WTC11 (cell line): Measurements from ENCODE around the gene DSE. TPM values are rescaled to one million over a fixed set of nuclear protein-coding genes. Genes with fewer than 3 reads are reported as not detected.
A peak's percentile ranks its signal among the peaks of the same experiment; 100 is the strongest.

Source experiments
- ATAC-seq: fragments of 200-7000 bp; cut with Tn5 transposase; 2 replicates; pipeline ENCODE4 v1.10.0; 2021; ENCODE audit warnings: mild to moderate bottlenecking, moderate library complexity
- CTCF ChIA-PET: fragments of 300-600 bp; sonication (Branson Sonifier 250); formaldehyde crosslinking; loops from one replicate; lab custom pipeline; 2021; ENCODE audit warnings: antibody characterized with exemption; lab: Charles Lee
- POLR2A ChIA-PET: fragments of 350-600 bp; sonication (Branson Sonifier 250); formaldehyde crosslinking; loops from one replicate; lab custom pipeline; 2021; ENCODE audit warnings: antibody characterized with exemption; lab: Charles Lee
- DNase-seq: peaks from one replicate; pipeline ENCODE4 v3.0.0; 2021; ENCODE audit warnings: low spot score
- H3K27ac Mint-ChIP-seq: 2 replicates; pipeline ENCODE4 v1.8.0; 2021; ENCODE audit warnings: mixed read lengths
- H3K27me3 Mint-ChIP-seq: 2 replicates; pipeline ENCODE4 v1.8.0; 2021; ENCODE audit warnings: low read depth, mild to moderate bottlenecking, moderate library complexity, mixed read lengths
- H3K36me3 Mint-ChIP-seq: 2 replicates; pipeline ENCODE4 v1.8.0; 2021; ENCODE audit warnings: mixed read lengths
- H3K4me1 Mint-ChIP-seq: 2 replicates; pipeline ENCODE4 v1.8.0; 2022; ENCODE audit warnings: mixed read lengths
- H3K4me3 Mint-ChIP-seq: 2 replicates; pipeline ENCODE4 v1.8.0; 2021; ENCODE audit warnings: mild to moderate bottlenecking, moderate library complexity, mixed read lengths
- H3K9me3 Mint-ChIP-seq: 2 replicates; pipeline ENCODE4 v1.8.0; 2021; ENCODE audit warnings: mixed read lengths
- AR ChIP-seq: fragments of 250-450 bp; sonication (Bioruptor Pico); IDR thresholded peaks from 2 replicates; pipeline ENCODE4 v1.9.0; 2021; ENCODE audit warnings: mild to moderate bottlenecking
- ATF1 ChIP-seq: sonication (generic); formaldehyde crosslinking; IDR thresholded peaks from 2 replicates; pipeline ENCODE4 v1.8.1; 2023; ENCODE audit warnings: mild to moderate bottlenecking, moderate library complexity, missing genetic modification reagents
- CDX4 ChIP-seq: fragments of 250-450 bp; sonication (Bioruptor Pico); IDR thresholded peaks from 2 replicates; pipeline ENCODE4 v1.9.0; 2021; ENCODE audit warnings: moderate library complexity, mild to moderate bottlenecking, inconsistent platforms, borderline replicate concordance
- CREB1 ChIP-seq: sonication (generic); formaldehyde crosslinking; IDR thresholded peaks from 2 replicates; pipeline ENCODE4 v1.8.0; 2023; ENCODE audit warnings: mild to moderate bottlenecking, missing genetic modification reagents
- CREM ChIP-seq: sonication (generic); formaldehyde crosslinking; IDR thresholded peaks from 2 replicates; pipeline ENCODE4 v1.8.1; 2022; ENCODE audit warnings: mild to moderate bottlenecking, missing genetic modification reagents, moderate library complexity
- E2F4 ChIP-seq: sonication (generic); formaldehyde crosslinking; IDR thresholded peaks from 2 replicates; pipeline ENCODE4 v1.8.1; 2022; ENCODE audit warnings: low read depth, mild to moderate bottlenecking, moderate library complexity, missing genetic modification reagents, borderline replicate concordance
- ELF4 ChIP-seq: sonication (generic); formaldehyde crosslinking; IDR thresholded peaks from 2 replicates; pipeline ENCODE4 v1.8.1; 2022; ENCODE audit warnings: low read depth, mild to moderate bottlenecking, moderate library complexity, missing genetic modification reagents
- GRHL2 ChIP-seq: fragments of 250-450 bp; sonication (Bioruptor Pico); IDR thresholded peaks from 2 replicates; pipeline ENCODE4 v1.8.0; 2022; ENCODE audit warnings: mild to moderate bottlenecking, moderate library complexity; ENCODE audit not compliant: insufficient replicate concordance, severe bottlenecking
- HMGXB4 ChIP-seq: sonication (generic); formaldehyde crosslinking; IDR thresholded peaks from 2 replicates; pipeline ENCODE4 v1.8.1; 2023; ENCODE audit warnings: mild to moderate bottlenecking, moderate library complexity, missing genetic modification reagents
- IRF1 ChIP-seq: sonication (generic); formaldehyde crosslinking; IDR thresholded peaks from 2 replicates; pipeline ENCODE4 v1.8.0; 2023; ENCODE audit warnings: missing genetic modification reagents
- JAZF1 ChIP-seq: fragments of 250-450 bp; sonication (Bioruptor Pico); IDR thresholded peaks from 2 replicates; pipeline ENCODE4 v1.9.0; 2021; ENCODE audit warnings: moderate library complexity, mild to moderate bottlenecking, inconsistent platforms
- MXD4 ChIP-seq: fragments of 250-450 bp; sonication (Bioruptor Pico); IDR thresholded peaks from 2 replicates; pipeline ENCODE4 v1.8.0; 2021; ENCODE audit warnings: mild to moderate bottlenecking, moderate library complexity, borderline replicate concordance
- NR1H2 ChIP-seq: sonication (generic); formaldehyde crosslinking; IDR thresholded peaks from 2 replicates; pipeline ENCODE4 v1.9.0; 2021; ENCODE audit warnings: mild to moderate bottlenecking, moderate library complexity, missing genetic modification reagents
- NR2C2 ChIP-seq: sonication (generic); formaldehyde crosslinking; IDR thresholded peaks from 2 replicates; pipeline ENCODE4 v1.8.0; 2022; ENCODE audit warnings: mild to moderate bottlenecking, missing genetic modification reagents
- SMAD3 ChIP-seq: sonication (generic); formaldehyde crosslinking; IDR thresholded peaks from 2 replicates; pipeline ENCODE4 v1.8.0; 2022; ENCODE audit warnings: missing genetic modification reagents, mild to moderate bottlenecking, borderline replicate concordance
- TEAD1 ChIP-seq: sonication (generic); formaldehyde crosslinking; IDR thresholded peaks from 2 replicates; pipeline ENCODE4 v1.8.0; 2022; ENCODE audit warnings: mild to moderate bottlenecking, missing genetic modification reagents
- ZNF219 ChIP-seq: sonication (generic); formaldehyde crosslinking; IDR thresholded peaks from 2 replicates; pipeline ENCODE4 v1.8.0; 2023; ENCODE audit warnings: missing genetic modification reagents, mild to moderate bottlenecking, borderline replicate concordance
- ZNF317 ChIP-seq: sonication (generic); formaldehyde crosslinking; IDR thresholded peaks from 2 replicates; pipeline ENCODE4 v1.8.1; 2023; ENCODE audit warnings: low read depth, mild to moderate bottlenecking, moderate library complexity, missing genetic modification reagents, borderline replicate concordance
- total RNA-seq: library from RNA; stranded (reverse); gene quantifications from 3 replicates; pipeline ENCODE4 v1.2.3, GENCODE V29; 2021

The DSE gene
- total RNA-seq, 1 experiment from 2014 or later: 78.3 TPM

GRCh38 chr6:116395647-116396046, 24.9 kb downstream of the DSE start:
- Mint-ChIP-seq H3K27ac (0 out of 2 replicates have a peak overlapping the region, but pooled peaks have one; percentile 55), H3K4me3 (no peak overlapping the region)
- no peak for DNase-seq

More at GRCh38 chr6:116395647-116396046, 24.9 kb downstream of the DSE start:
- no peak for ATAC-seq
- TF ChIP-seq MXD4 (CRISPR knock-in tag) (no peak), E2F4 (no peak), CDX4 (CRISPR knock-in tag) (no peak), NR2C2 (no peak), HMGXB4 (CRISPR knock-in tag) (no peak), GRHL2 (CRISPR knock-in tag) (no peak), JAZF1 (CRISPR knock-in tag) (no peak), NR1H2 (no peak), ELF4 (CRISPR knock-in tag) (no peak), SMAD3 (CRISPR knock-in tag) (no peak), IRF1 (CRISPR knock-in tag) (no peak), ATF1 (no peak), AR (CRISPR knock-in tag) (no peak), CREM (CRISPR knock-in tag) (no peak), TEAD1 (no peak), ZNF317 (CRISPR knock-in tag) (no peak), ZNF219 (CRISPR knock-in tag) (no peak), CREB1 (CRISPR knock-in tag) (no peak)
- ChIA-PET POLR2A (no interaction called here), CTCF (interaction anchor here (1.2 kb wide), 1 partner anchor 108 kb away, joined by 4 read pairs; no protein-coding TSS in a partner anchor)
- Mint-ChIP-seq H3K27me3 (no peaks in the 10 kb centered on the region), H3K4me1 (peaks cover 34% of the 10 kb centered on the region), H3K9me3 (peaks cover 4% of the 10 kb centered on the region), H3K36me3 (peaks cover 14% of the 10 kb centered on the region)
